HG02981 (cell line): ENCODE measurements around the gene EFCAB6.

Experiments used
- ATAC-seq: cut with Tn5 transposase; IDR thresholded peaks from one replicate; pipeline ENCODE4 v1.9.1; 2021; ENCODE audit warnings: mild to moderate bottlenecking, moderate library complexity; ENCODE audit not compliant: unreplicated experiment

The EFCAB6 gene

DNA sequence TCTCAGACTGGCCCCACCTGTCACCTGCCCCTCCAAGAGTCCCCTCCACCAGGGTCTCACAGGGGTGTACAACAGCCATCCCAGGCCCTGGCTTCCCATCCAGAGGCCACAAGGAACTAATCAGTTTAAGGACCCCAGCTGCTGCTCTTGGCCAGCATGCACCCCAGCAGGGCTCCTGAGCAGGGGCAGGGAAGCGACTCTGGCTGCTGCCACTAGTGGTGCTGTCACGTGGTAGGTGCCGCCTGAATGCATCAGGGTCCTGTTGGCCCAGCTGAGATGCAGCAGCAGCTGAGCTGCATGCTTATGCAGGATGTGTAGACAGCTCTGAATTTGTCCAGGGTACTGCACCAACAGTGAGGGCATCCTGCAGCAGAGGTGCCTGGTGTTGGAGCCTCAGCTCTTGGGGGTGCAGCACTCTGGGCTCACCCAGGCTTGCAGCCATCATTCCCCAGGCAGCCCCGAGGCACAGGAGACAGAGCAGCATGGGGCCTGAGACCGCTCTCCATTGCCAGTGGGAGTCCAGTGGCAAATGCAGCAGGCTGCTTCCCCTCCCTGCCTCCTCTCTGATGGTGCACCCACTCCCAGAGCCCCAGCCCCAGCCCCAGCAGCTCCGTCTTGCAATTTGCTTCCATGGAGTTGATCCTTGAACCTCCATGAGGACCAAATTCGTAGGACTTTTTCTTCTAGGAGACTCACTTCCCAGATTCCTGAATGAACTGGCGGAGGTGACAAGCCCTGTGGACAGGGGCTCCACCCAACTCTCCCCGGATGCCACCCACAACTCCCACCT is 301.6 kb downstream of the EFCAB6 start:
- no peak for ATAC-seq

DNA sequence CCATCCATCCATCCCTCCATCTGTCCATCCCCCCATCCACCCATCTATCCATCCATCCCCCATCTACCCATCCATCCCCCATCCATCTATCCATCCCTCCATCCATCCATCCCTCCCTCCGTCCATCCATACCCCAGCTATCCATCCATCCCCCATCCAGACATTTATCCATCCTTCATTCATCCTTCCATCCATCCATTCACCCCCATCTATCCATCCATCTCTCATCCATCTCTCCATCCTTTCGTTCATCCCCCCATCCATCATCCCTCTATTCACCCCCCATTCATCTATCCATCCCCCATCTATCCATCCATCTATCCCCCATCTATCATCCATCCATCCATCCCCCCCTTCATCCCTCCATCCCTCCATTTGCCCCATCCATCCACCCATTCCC is 302.8 kb downstream of the EFCAB6 start:
- no peak for ATAC-seq

DNA sequence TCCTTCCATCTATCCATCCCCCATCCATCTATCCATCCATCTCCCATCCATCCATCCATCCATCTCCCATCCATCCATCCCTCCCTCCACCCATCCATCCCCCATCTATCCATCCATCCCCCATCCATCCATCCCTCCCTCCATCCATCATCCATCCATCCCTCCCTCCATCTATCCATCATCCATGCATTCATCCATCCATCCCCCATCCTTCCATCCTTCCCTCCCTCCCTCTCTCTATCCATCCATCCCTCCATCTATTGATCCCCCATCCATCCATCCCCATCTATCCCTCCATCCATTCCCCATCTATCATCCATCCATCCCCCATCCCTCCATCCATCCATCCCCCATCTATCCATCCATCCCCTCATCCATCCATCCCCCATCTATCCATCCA is 303.6 kb downstream of the EFCAB6 start:
- ATAC-seq: no peak

GRCh38 chr22:43507235-43507634 is 304.9 kb downstream of the EFCAB6 start:
- ATAC-seq: no peak

GRCh38 chr22:43506487-43506886 is 305.6 kb downstream of the EFCAB6 start:
- ATAC-seq: no peak

DNA sequence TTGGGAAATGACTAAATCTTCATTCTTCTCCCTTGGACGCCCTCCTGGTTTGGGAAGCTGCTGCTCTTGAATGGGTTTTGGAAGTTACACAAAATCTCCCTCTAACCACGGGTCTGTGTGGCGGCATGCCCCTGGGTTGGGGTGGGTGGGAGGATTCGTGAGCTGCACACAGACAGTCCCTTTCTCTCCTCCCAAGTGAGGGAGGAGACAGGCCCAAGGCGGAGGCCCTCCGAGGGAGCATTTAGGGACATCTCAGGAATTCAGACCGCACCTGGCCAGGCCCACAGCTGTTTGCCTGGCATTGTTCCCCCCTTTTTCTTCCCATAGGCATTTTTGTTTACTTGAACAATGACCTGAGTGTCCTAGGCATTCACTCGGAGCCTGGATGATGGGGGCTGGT is 306.2 kb downstream of the EFCAB6 start:
- no peak for ATAC-seq

- ATAC-seq: no peak
Measured at GRCh38 chr22:43505423-43505822, 306.7 kb downstream of the EFCAB6 start.

DNA sequence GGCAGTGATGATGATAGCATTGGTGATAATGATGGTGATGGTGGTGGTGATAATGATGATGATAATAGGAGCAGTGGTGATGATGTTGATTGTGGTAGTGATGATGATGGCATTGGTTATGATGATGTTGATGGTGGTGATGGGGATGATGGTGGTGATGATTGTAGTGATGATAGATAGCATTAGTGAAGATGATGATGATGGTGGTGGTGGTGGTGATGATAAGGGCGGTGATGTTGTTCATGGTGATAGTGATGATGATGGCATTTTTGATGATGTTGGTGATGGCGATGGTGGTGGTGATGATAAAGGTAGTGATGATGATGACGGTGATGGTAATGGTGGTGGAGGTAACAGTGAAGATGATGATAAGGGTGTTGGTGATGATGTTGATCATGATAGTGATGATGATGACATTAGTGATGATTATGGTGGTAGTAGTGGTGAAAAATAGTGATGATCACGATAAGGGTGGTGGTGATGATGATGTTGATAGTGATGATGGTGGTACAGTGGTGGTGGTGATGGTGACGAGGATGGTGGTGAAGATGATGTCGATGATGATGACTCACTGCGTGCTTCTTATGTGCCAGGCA is 307.3 kb downstream of the EFCAB6 start:
- ATAC-seq: no peak

DNA sequence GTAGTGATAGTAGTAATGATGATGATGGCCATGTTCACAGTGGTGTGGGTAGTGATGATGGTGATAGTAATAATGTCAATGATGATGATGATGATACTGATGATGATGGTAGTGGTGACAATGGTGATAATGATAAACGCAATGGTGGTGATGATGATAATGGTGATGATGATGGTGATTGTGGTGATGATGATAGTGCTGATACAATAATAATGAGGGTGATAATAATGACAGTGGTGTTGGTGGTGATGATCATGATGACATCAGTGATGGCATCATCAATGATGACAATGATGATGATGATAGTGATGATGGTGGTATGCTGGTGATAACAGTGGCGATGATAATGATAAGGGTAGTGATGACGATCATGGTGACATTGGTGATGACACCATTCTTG is 308.0 kb downstream of the EFCAB6 start:
- ATAC-seq: no peak

DNA sequence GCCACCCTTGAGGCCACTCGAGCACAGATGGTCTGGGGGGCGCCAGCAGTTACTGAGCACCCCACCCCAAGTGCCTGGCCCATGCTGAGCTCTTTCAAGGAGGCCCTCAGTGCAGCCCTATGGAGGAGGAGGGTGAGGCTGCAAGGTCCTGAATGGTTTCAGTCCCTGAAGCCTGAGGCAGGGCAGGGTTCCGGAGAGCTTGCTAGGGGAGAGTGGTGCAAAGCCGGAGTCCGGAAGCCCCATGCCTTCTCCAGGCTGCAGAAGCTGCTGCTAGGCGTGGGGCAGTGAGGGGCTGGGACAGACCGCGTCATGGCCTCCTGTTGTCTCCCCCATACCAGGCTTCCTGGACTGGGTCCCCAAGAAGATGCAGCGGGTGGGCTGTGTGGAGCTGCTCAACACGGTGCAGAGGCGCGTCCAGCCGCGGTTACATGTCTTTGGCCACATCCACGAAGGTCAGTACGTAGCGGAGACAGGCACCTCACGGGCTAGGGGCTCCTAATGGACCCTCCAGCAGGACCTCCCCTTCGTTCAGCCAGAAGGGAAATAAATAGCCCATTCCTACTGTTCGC is 309.7 kb downstream of the EFCAB6 start:
- ATAC-seq: no peak

GRCh38 chr22:43501878-43502277 is 310.2 kb downstream of the EFCAB6 start:
- no peak for ATAC-seq

GRCh38 chr22:43500792-43501785 is 311.0 kb downstream of the EFCAB6 start:
- no peak for ATAC-seq

GRCh38 chr22:43498856-43499253 is 313.2 kb downstream of the EFCAB6 start:
- ATAC-seq: no peak

DNA sequence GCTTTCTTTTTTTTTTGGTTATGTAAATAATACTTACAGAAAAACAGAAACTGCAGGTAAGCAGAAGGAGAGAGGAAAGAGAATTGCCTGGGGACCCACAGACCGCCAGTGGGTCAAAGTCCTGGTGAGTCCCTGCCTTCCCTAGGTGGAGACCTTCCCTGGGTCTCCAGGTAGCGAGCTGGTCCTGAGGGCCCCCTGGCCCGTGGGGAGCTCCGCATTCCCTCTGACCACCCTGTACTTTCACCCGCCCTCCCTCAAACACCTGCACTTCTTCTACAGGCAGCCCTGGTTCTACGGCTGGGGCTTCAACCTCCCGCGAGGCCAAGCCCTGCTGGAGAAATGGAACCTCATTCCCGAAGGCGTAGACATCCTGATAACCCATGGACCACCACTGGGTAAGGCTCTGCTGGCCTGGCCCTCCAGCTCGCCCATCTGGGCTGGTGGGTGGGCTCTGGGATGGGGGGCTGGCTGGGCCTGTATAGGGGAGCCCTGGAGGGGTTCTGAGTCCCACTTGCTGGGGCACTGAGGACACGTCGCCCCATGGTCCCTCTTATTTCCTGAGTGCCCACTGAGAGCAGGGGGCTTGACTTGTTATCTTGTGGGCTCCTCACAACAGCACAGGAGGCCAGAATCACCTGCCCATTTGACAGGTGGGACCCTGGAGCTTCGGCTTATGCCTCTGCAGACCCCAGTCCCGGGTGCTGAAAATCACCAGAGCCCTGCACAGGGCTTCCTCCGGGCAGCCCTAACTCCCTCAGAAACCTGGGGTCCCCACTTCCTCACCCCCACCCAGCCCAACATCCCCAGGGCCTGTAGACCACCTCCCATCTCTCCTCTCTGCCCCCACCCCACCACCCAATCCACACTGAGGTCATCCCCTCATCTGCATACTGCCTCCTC is 313.9 kb downstream of the EFCAB6 start:
- ATAC-seq: no peak

GRCh38 chr22:43493297-43493696 is 318.8 kb downstream of the EFCAB6 start:
- ATAC-seq: no peak

DNA sequence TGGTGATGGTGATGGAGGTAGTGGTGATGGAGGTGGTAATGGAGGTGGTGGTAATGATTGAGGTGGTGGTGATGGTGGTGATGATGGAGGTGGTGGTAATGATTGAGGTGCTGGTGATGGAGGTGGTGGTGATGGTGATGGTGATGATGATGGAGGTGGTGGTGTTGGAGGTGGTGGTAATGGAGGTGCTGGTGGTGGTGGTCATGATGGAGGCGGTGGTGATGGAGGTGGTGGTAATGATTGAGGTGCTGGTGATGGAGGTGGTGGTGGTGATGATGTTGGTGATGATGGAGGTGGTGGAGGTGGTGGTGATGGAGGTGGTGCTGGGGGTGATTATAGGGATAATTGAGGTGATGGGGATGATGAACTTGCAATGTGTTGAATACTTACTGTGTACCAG is 320.4 kb downstream of the EFCAB6 start:
- no peak for ATAC-seq

DNA sequence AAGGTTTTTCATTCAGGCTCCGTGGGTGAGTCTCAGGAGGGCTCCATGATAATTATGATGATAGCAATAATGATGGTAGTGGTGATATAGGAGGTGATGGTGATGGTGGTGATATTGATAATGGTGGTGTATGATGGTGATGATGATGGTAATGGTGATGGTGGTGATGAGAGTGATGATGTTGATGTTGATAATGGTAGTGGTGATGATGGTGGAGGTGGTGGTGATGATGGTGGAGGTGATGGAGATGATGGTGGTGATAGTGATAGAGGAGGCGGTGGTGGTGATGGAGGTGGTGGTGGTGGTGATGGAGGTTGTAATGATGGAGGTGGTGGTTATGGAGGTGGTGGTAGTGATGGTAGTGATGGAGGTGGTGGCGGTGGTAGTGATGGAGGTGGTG is 320.9 kb downstream of the EFCAB6 start:
- ATAC-seq: no peak

DNA sequence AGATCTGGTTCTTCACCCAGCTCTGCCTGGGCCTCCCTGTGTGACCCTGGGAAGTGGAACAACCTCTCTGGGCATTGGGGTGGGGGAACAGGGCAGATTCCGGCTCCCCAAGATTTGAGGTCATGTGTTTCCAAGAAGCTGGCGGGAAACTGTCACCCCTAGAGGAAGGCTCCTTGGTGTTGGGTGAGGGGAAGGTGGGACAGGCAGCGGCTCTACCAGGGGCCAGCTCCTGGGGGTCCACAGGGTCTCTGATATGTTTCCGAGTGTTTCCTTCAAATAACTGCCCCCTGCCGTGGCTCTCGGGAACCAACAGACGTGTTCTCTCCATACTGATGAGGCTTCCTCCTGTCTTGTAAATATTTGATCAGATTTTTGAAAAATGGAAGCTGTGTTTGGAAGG is 321.8 kb downstream of the EFCAB6 start:
- no peak for ATAC-seq

- ATAC-seq: no peak
Measured at GRCh38 chr22:43488937-43489336, 323.2 kb downstream of the EFCAB6 start.
